Stimulated activated CD8-positive, alpha-beta memory T cell treated with anti-CD3 and anti-CD28 coated beads, Interleukin-4, amount 100 ng/mL, for 48 hours (primary cell): Measurements from ENCODE around the gene RPS21.
"Not testable (repeated sequence)": the region's sequence is repeated elsewhere in the genome, so short reads cannot be mapped to it uniquely, and the experiment has no call there.

Source experiments
- DNase-seq: peaks from one replicate; pipeline ENCODE4 v3.0.0-alpha.2; 2020

Gene RPS21

DNA sequence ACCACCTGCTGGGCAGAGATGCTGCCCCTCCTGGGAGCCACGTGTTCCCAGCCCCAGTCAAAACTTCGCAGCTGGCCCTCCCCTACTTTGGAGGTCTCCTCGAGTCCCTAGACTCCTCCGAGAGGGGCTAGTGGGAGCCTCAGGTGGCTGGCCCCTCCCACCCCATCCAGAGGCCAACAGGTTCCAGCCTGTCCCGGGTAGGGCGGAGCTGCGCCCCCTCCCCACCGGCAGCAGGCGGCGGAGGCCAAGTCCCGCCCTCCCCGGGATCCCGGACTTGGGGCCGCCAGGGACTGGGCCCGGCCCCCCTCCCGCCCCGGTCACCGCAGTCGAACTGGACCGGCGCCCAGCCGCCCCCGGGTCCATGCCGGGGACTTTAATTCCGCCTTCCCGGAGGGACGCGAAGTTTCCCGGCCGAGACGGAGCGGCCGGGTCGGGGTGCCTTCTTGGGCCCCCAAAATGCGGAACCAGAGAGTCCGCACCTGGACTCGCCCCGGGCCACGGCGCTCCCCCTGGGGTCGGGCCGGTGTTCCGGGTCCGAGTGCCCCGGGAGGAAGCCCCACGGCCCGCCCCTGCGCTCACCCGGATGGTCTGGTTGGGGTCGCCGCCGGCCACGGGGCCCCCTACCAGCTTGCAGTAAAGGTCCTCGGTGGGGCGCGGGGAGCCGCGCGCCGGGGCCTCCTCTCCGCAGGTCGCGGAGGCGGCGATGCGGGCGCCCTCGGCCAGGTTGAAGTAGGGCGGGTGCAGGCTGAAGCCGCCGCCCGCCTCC, 20.4 kb upstream of the RPS21 start:
- DNase-seq, result no peak

DNA sequence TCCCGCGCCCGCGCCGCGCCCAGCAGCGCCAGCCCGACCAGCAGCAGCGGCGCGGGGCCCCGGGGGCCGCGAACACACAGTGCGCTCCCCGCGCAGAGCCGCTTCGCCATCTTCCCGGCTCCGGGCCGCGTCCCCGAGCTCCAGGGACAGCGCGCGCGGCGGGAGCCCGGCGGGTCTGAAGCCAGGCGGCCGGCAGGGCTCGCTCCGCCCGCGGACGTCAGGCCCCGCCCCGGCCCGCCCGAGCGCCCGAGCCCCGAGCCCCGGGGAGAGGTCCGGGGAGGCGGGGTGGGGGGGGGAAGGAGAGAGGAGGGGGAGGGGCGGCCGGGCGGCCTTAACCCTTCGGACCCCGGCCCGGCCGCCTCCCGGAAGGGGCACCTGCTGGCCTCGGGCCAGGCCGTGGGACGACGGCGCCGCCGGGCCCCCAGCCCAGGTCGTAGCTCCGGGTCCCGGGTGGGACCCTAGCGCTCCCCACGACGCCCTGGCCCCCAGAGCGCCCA, 19.7 kb upstream of the RPS21 start, which contains the start of gene LAMA5:
Gene LAMA5 (minus strand): TSS at position 177 of the 497 bp plus-strand sequence. CDS start 67 bp downstream, at position 110.
- DNase-seq, result no peak

DNA sequence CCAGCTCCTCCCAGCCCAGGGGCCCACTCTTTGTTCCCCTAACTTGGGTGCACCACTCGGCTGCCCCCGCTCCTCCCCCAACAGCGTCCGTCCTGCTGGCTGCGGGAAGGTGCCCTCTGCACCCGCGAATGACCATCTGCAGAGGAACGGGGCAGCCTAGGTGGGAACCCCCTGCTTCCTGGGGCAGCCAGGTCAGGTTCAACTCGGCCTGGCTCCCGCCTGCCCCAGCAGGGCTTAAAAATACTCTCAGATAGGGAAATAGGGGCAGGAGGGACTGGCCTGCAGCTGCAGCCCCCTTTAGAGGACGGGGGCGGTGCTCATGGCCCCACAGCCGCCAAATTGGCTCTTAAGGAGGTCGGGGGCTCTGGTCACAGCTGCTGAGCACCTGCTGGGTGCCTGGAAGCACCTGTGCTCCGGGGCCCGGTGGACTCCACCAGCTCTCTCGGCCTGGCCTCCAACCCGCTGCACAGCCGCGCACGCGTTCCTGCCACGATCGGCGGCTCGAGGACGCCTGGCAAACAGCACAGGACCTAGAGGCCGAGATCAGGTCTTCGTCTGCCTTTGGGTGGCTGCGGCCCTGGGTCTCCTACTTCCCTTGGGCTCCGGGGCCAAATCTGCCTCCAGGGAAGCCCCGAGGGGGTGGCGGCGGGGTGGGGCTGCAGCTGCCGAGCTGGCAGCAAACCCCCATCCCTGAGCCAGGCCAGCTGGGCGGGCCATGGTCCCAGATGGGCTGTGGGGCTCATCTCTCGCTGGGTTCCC, 19.1 kb upstream of the RPS21 start:
- peak; percentile 47 for DNase-seq

DNA sequence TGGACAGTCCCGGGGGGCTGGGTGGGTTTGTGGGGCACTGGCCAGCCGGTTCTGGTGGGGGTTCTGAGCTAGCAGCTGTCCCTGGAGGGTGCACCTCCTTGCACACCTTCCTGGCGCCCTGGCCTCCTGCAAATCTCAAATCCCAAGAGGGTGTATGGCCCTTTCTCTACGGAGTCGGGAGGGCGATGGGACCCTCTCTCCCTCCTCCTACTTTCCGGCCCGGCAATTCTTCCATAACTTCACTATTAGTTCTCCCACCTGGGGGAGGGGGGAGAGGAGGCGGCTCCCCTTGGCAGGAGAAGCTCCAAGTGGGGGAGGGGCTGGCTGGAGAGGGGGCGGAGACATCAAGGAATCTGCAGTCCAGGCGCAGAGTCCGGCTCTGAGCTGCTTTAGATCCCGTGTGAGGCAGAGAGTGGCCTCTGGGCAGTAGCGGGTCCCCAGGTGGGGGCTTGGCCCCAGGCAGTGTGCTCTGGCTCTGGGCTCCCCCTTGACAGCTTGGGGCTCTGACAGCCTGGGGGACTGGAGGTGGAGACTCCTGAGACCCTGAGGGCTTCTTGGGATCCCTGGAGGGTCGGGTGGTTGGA, 18.4 kb upstream of the RPS21 start:
- DNase-seq, result no peak

DNA sequence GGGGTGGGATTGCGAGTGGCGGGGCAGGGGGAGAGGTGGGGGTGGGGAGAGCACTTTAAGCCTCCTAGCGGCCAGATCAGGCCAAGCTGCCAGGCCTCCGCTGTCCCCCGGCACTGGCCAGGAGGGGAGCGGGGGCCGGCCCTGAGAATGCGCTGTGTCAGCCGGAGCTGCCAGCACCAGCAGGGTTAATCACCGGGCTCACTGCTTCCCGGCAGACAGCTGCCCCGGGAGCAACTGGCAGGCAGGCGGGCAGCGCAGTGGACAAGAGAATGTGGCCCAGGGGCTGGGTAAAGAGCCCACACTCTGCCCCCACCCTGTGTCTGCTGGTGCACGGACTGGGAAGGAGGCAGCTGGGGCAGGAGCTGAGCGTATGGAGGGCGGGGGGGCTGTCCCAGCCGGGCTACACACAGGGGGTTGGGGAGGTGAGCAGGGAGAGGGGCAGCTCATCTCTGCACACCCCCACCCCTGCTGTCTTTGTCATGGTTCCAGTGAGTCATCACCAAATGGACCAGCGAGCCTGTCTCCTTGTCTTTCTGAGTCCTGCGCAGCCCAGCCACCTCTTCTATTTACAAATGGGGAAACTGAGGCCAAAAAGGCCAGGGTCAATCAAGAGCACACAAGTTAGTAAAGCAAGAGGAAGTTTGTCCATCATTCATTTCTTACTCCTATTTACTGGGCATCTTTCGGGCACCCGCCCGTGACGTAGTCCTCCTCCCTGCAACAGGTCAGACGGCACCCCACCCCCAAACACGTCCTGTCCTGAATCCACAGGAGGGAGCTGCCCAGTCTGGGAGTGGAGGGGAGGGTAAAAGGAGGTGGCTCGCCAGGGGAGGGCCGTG, 17.7 kb upstream of the RPS21 start:
- DNase-seq, result no peak

DNA sequence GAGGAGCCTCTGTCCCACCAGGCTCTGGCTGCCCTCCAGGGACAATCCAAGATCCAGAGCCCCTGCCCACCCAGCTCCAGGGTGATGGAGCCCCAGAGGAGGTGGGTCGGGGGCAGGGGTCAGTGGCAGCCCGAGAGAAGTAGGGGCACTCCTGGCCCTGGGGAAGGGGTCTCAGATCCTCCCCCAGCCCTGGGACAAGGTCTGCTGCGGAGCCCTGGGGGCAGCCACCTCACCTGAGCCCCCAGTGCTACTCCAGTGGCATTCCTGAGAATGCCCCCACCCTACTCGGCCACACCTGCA, 17.1 kb upstream of the RPS21 start:
- no peak for DNase-seq

DNA sequence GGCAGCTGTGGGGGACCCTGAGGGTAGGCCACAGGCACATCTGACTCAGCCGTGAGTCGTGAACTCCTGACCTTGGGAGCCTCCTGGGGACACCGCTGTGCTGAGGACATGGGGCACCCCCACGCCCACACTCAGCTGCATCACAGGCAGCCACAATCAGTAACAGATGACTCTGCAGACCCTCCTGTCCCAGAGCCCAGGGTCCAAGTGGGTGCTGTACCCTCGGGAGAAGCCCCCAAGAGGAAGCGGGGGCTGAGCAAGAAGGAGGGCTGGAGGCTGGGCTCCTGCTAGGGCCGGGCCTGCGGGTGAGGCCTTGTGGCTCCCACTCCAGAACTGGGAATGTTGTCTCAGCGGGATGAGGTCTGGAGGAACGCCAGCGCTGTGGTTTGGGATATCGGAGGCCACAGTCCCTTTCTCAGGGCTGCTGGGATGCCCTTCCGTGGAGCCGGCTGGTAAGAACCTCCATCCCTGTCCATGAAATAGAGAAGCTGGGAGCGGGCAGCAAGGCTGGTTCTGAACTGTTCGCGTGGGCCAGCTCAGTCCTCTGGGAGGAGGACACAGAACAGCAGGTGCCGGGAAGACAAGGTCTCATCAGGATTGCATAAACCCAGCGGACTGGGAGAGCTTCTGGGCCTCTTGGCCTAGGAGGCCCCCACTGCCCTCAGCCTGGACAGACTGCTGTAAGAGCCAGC, 16.6 kb upstream of the RPS21 start:
- peak; percentile 80 for DNase-seq

DNA sequence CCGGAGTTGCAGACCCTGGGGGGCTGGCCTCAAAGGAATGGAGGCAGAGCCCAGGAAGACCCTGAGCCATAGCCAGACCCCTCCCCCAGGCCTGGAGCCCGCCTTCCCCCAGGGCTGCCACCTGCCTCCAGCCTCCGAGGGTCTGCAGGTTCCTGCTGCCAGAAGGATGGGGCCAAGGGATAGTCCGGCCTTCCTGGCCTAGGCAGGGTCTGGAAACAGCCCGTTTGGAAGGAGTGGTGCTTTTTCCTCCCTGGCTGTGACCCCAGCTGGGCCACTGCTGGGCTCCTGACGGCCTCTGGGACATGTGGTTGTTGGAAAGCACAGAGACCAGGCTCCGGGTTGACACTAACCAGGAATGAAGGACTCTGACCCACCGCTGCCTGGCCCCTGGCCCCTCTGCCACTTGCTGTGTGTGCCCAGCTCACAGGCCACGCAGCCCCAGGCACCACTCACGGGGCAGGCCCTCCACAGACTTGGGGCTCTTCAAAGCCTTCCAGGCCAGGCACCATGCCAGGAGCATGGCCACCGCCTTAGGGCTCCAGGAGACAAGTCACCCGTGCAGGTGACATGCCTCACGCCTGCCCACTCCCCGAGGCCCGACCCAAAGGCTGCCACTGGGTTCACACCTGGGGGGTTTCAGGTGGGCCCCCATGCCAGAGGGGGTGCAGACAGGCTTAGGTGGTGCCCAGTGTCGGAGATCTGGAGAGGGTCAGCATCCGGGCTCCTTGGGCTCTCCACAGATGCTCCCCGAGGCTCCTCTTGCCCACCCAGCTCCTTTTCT, 15.9 kb upstream of the RPS21 start:
- DNase-seq, result no peak

DNA sequence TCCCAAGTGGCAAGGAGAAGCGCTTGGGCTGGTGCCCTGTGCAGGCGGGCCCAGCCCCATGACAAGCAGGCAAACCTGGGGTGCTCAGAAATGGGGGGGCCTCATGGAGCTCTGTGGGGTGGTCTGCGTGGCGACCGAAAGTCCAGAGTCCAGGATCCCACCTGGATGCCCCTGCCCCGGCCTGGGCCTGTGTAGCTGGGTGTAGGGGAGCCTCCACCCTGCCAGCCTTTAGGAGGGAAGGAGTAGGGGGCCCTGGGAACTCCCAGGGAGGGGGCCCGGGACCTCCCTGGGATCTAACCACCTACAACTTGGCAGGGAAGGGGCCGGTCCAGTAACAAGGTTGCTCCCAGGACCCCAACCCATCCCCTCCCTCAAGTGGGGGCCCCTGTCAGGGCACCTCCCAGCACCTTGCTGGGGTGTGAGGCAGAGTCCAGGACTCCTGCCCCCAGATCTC, 15.3 kb upstream of the RPS21 start:
- no peak for DNase-seq

DNA sequence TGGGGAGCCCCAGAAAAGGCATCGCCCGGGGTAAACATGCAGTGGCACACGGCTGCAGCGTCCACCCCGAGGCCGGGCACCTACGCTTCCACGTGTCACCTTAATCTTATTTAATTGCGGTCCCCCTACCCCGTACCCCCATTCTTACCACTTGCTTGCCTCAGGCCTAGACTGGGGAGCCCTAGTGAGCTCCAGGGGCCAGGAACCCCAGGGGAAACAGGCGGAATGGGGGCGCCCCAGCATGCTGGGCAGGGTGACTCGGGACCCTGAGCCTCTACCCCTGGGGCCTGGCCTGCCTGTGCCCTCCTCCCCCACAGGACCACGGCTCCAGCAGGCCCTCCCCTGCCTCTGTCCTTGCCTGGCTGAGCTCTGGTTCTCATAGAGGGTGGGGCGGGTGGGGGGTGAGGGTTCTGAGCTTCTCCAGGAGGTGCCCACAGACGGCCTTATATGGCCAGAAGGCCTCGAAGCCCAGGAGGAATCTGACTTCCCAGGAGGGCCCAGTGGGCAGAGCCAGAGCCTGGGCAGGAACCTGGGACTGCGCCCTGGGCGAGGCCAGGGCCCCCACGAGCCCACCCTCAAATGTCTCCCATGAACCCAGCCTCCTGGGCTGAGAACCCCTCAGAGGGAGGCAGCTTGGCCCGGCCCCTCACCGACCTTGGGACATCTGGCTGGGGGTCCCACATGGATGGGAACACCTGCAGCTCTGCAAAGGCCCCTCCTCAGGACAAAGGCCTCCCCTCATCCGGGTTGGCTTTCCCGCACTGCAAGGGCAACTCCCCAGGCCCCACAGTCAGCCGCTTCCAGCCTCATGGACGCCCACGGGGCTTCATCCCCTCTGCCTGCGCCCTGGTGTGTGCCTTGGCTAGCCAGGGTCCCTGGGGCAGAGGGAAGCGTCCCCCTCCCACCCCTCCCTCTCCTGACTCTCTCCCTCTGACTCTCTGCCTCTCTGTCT, 14.6 kb upstream of the RPS21 start:
- no peak for DNase-seq

DNA sequence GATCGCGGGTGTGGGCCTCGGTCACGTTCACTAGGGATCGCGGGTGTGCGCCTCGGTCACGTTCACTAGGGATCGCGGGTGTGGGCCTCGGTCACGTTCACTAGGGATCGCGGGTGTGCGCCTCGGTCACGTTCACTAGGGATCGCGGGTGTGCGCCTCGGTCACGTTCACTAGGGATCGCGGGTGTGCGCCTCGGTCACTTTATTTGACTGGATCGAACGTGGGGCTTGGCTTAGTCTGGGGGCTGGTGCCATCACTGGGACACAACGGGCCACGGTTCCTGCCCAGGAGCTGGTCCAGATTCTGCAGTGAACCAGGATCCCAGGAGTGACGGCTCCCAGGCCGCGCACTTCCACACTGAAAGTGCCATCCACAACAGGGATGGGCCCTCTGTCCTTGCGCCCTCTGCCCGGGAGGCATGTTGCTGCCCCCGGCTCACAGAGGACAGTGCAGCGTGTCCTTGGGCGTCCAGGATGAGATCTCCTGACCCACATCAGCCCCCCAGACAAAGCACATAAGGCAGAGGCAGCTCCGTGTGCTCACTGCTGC, 13.2 kb upstream of the RPS21 start:
- not testable (repeated sequence) for DNase-seq

DNA sequence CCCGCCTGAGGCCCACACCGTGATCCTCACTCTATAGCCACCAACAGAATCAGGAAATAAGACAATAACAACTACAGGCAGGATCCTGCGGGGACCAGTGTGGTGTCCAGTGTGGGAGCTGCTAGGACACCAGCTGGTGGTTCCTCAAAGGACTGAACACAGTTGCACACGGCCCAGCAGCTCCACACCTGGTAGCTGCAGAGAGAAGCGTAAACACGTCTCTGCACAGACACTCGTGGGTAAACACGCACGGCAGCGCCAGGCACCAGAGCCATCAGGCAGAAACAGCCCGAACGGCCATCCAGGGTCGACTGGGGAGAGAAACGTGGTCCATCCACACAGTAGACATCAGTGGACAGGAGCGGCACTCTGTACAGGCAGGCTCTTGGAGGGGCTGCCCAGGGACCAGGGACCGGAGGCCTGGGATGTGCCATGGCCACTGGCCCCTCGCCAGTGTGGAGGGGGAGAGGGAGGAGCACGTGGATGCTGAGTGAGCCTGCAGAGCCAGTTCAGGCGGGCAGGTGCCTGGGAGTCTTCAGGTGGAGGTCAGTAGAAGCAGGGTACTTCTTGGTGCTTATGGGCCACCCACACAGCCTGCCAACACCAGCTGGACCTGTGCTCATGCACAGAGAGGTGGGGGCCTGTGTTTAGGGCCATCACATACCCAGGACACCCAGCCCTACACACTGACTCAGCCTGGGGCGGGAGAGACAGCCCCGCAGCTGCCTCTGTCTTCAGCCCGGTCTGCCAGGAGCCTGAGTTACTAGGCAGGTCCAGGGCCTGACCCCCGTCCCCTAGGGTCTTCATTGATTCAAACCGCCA, 12.4 kb upstream of the RPS21 start:
- no peak for DNase-seq

DNA sequence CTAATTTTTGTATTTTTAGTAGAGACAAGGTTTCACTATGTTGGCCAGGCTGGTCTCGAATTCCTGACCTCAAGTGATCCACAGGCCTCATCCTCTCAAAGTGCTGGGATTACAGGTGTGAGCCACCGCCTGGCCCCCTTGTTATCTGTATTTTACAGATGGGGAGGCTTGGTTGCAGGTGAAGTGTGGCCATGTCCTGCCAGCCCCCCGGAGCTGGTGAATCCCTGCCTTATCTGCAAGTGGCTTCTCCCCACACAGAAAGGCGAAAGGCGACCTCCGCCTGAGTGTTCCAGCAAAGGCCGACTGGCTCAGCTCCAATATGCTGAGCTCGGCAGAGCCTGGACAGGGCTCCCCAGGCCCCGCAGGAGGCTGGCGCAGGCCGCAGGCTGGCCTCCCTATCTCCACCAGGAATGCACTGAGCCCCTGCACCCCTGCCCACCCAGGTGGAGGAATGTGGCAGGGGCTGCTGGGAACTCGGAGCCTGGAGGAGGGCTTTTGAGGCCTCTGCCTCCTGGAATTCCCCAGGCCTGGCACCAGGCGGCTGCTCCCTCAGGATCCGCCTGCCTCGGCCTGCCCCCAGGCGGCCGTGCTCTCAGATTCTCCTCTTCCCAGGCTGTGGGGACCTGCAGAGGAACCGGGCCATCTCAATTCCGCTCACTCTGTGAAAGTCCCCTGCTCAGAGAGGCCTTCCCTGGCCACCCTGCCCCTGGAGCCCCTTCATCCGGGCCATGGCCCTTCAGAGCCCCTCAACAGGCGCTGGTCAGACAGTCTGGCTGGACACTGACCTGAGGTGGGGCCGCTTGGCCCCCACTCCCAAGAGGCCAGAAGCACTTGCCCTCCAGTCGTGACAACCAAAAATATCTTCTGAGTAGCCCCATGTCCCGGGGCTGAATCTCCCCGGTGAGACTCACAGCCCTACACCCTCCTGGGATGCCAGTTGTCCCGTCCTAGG, 10.5 kb upstream of the RPS21 start:
- no peak for DNase-seq

DNA sequence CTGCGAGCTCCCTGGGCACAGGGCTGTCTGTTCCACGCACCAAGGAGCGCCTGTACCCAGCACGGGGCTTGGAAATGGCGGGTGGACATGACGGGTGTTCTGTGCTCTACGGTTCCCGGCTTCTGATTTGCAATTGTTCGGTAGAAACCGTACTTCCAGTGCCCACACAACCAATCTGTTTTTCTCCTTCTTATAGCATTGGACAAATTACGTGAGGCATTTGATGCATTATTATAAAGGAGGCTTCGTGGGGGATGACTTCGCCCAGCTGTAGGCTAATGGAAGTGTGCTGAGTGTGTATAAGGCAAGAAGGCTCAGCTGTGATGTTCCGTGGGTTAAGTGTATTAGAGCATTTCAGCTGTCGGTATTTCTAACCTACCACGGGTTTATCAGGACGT, 9.8 kb upstream of the RPS21 start:
- no peak for DNase-seq

DNA sequence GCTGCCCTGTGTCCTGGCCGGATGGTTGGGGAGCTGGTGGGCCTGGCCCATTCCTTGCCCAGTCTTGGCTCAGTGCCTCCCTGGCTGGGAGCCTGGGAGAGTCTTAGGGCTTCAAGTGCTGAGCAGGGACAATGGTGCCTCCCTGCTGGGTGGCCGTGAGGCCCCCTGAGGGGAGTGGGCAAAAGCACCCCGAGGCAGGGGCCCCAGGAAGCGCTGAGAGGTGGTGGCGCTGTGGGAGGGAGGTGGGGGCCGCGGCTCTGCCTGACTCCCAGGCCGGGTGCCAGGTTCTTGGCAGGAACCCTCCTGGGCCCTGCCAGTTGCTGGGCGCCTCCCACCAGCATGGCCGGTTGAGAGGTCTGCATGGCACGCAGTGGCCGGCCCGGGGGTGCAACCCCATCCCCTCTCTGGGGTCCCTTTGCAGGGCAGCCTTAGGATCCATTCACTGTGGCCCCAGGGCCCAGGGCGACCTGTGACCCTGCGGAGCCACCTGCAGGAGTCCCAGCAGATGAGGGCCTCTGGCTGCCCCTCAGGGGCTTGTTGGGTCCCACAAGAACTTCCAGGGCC, 9.2 kb upstream of the RPS21 start:
- no peak for DNase-seq

DNA sequence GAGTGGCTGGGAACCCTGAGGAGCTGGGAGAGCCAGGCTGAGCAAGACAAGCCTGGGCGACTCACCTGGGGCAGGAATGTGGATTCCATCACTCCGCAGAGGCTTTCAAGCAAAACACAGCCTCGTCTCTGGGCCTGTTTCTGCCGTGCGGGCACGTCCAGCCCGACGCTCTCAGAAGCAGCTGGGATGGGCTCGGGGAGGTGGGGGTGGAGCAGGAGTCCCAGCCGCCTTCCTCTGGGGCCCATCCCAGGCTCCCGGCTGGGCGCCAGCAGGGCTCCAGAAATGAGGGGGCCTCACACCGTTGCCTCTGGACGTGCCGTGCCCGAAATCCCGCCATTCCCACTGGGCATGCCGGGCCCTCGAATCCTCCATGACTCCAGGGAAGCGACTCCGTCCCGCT, 8.7 kb upstream of the RPS21 start:
- DNase-seq, result no peak

DNA sequence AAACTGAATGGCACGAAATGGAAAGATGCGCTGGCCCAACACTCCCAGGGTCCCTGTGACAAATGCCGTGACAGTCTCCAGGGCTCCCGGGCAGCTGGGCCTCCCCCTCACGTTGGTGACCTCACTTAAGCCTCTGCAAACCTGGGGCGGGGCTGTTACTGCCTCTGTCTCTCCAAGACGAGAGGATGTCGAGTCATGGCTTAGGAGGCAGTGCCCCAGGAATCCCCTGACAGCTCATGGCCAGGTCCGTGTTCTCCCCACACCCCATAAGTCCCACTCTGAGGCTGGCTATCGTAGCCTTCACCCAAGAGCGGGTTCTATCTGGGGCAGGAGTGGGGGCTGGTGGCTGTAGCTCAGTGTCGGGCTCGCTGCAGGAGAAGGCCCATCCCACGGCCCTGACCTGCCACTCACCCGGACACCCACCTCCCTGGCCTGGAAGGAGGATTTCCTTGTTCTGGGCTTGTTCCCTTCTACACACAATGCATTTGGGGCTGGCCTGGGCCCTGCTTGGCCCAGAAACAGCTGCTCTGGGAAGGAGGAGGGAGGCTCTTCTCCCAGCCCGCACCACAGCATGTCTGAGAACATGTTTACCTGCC, 5.6 kb upstream of the RPS21 start:
- no peak for DNase-seq
